ENCODE measurements around the gene TNS4.

DNA sequence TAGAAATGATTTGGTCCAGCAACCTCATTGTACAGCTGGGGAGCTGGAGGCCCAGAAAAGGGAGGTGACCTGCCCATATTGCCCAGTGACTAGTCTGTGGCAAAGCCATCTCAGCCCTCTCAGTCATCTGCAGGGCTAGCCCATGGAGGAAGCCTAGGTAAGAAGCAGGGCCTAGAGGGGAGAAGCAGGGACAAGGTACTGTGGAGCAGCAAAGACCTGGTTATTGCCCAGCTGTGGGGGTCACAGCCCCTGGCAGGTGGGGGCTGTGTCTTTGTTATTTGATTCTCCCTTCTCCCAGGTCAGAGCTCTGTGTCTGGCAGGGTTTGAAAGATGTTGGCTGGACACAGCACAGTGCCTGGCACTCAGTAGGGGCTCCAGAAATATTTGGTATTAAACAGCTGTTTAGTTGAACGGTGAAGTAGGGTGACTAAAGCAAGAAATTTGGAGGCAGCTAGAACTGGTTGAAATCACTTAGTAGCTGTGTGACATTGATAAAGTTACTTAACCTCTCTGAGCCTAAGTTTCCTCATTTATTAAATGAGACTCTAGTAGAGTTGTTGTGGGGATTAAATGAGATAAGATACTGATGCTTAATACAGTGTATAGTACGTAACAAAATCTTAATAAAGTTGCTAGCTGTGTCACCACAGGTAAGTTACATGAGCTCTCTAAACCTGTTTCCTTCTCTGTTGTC lies 46.5 kb upstream of the TNS4 start:
- TF ChIP-seq POLR2A (IDR thresholded peaks at IDR 0.05; ENCODE audit: low read length) (no peak), GATA1 (IDR thresholded peaks at IDR 0.05; ENCODE audit: low read depth, low read length) (no peak)

All from erythroblast (primary cell).